Stimulated activated CD8-positive, alpha-beta memory T cell treated with anti-CD3 and anti-CD28 coated beads, Interleukin-7, amount 100 ng/mL, for 1 hour (primary cell): ENCODE data around the gene UBTF.

Experiments
- DNase-seq, 2 donors: peaks; one replicate each; pipeline ENCODE4 v3.0.0-alpha.2; 2020; ENCODE audit warnings: low read depth in 2 of 2

UBTF gene

GRCh38 chr17:44213403-44214229 is 5.9 kb downstream of the UBTF start:
- DNase-seq = no peak

GRCh38 chr17:44212507-44213402 is 6.7 kb downstream of the UBTF start:
- DNase-seq = no peak

- no peak for DNase-seq
Measured at GRCh38 chr17:44211281-44212265, 7.9 kb downstream of the UBTF start.

- peak; percentile 83 for DNase-seq
Measured at GRCh38 chr17:44210342-44211192, 8.9 kb downstream of the UBTF start.

- no peak for DNase-seq
Measured at GRCh38 chr17:44209786-44210341, 9.6 kb downstream of the UBTF start.

- DNase-seq = no peak
Measured at GRCh38 chr17:44207743-44208142, 11.7 kb downstream of the UBTF start.

- DNase-seq = no peak
Measured at GRCh38 chr17:44207319-44207718, 12.2 kb downstream of the UBTF start.

- no peak for DNase-seq
Measured at GRCh38 chr17:44206825-44207155, 12.7 kb downstream of the UBTF start.

- no peak for DNase-seq
Measured at GRCh38 chr17:44205962-44206824, 13.3 kb downstream of the UBTF start.

GRCh38 chr17:44204441-44204882 is 15.0 kb downstream of the UBTF start:
- DNase-seq = no peak

GRCh38 chr17:44203731-44204440 is 15.6 kb downstream of the UBTF start:
- DNase-seq = no peak

GRCh38 chr17:44202756-44203155 is 16.7 kb downstream of the UBTF start:
- DNase-seq = no peak

- DNase-seq = no peak
Measured at GRCh38 chr17:44200478-44201155, 18.9 kb downstream of the UBTF start.

GRCh38 chr17:44199553-44200477 is 19.7 kb downstream of the UBTF start, which contains the start of gene ATXN7L3:
Gene ATXN7L3 (minus strand): TSS chr17:44199884. CDS start chr17:44198070, 1,814 bp downstream.
- DNase-seq = peak; percentile 99 to 100

- peak in 1 of 2 donors; percentile 15 for DNase-seq
Measured at GRCh38 chr17:44198721-44199552, 20.5 kb downstream of the UBTF start.
